ENCODE data around the gene PSMA5. TPM values are rescaled to one million over a fixed set of nuclear protein-coding genes. Genes with fewer than 3 reads are reported as not detected.
A peak's percentile ranks its signal among the peaks of the same experiment; 100 is the strongest.

Gene PSMA5
- total RNA-seq, 2 donors from 2014 or later: 19.8 to 27.6 TPM

- H3K36me3 ChIP-seq: no peaks in the 10 kb centered on the region
- DNase-seq (ENCODE audit: low spot score): no peak
- H3K27ac ChIP-seq: peak overlapping the region; percentile 48 to 89
- H3K4me3 ChIP-seq: no peak overlapping the region
- TF ChIP-seq CTCF (IDR thresholded peaks at IDR 0.05): no peak
- H3K27me3 ChIP-seq: no peaks in the 10 kb centered on the region
- no peaks in the 10 kb centered on the region for H3K9me3 ChIP-seq
- peaks cover 0 to 43% of the 10 kb centered on the region in 2 donors for H3K4me1 ChIP-seq
These were observed 53.1 kb downstream of the PSMA5 start for GRCh38 chr1:109373126-109373525.

- H3K27ac ChIP-seq: peak overlapping the region; percentile 77 to 89
- H3K36me3 ChIP-seq: peaks cover 3% of the 10 kb centered on the region
- peaks cover 0 to 43% of the 10 kb centered on the region in 2 donors for H3K4me1 ChIP-seq
These were observed 54.0 kb downstream of the PSMA5 start for GRCh38 chr1:109372281-109372680.

GRCh38 chr1:109371341-109371739 lies 54.9 kb downstream of the PSMA5 start:
- Histone ChIP-seq H3K36me3 (peaks cover 12% of the 10 kb centered on the region), H3K27ac (peak overlapping the region; percentile 77 to 89), H3K27me3 (no peaks in the 10 kb centered on the region), H3K4me3 (peak overlapping the region in 1 of 2 donors; percentile 12), H3K4me1 (peaks cover 0 to 43% of the 10 kb centered on the region in 2 donors), H3K9me3 (no peaks in the 10 kb centered on the region)
- TF ChIP-seq CTCF (IDR thresholded peaks at IDR 0.05): no peak
- no peak for DNase-seq (ENCODE audit: low spot score)

More at GRCh38 chr1:109372281-109372680, 54.0 kb downstream of the PSMA5 start:
- Histone ChIP-seq H3K4me3 (no peak overlapping the region), H3K9me3 (no peaks in the 10 kb centered on the region), H3K27me3 (no peaks in the 10 kb centered on the region)
- TF ChIP-seq CTCF (IDR thresholded peaks at IDR 0.05): no peak
- DNase-seq (ENCODE audit: low spot score): no peak

- Histone ChIP-seq H3K4me1 (peaks cover 0 to 43% of the 10 kb centered on the region in 2 donors), H3K36me3 (peaks cover 17% of the 10 kb centered on the region), H3K9me3 (no peaks in the 10 kb centered on the region), H3K4me3 (peak overlapping the region in 1 of 2 donors; percentile 12), H3K27ac (peak overlapping the region; percentile 77 to 89), H3K27me3 (no peaks in the 10 kb centered on the region)
- no peak for DNase-seq (ENCODE audit: low spot score)
- no peak for TF ChIP-seq CTCF (IDR thresholded peaks at IDR 0.05)
These were observed 55.4 kb downstream of the PSMA5 start for GRCh38 chr1:109370712-109371340.

GRCh38 chr1:109369167-109369746 lies 57.0 kb downstream of the PSMA5 start:
- H3K27ac ChIP-seq: peak overlapping the region; percentile 77 to 89
- H3K9me3 ChIP-seq: no peaks in the 10 kb centered on the region
- H3K36me3 ChIP-seq: peaks cover 28% of the 10 kb centered on the region
- no peaks in the 10 kb centered on the region for H3K27me3 ChIP-seq
- TF ChIP-seq CTCF (IDR thresholded peaks at IDR 0.05): no peak
- peak; percentile 63 for DNase-seq (ENCODE audit: low spot score)
- peaks cover 0 to 48% of the 10 kb centered on the region in 2 donors for H3K4me1 ChIP-seq
- no peak overlapping the region for H3K4me3 ChIP-seq
